Caco-2 (cell line): Measurements from ENCODE around the gene CMKLR1. TPM values are rescaled to one million over a fixed set of nuclear protein-coding genes. Genes with fewer than 3 reads are reported as not detected.

Experiments used
- BruUV-seq: library from RNA; stranded (reverse); fragments of 400-500 nt; replicated peaks from 2 replicates; lab custom pipeline; 2021; lab: Mats Ljungman, UMichigan
- CTCF ChIA-PET: fragments of 300-600 bp; sonication (Branson Sonifier 250); formaldehyde crosslinking; loops from one replicate; lab custom pipeline; 2022; ENCODE audit warnings: antibody characterized with exemption; lab: Charles Lee
- POLR2A ChIA-PET: fragments of 300-600 bp; sonication (Branson Sonifier 250); formaldehyde crosslinking; loops from one replicate; lab custom pipeline; 2022; ENCODE audit warnings: antibody characterized with exemption; lab: Charles Lee
- DNase-seq, 2 experiments: peaks; one replicate each; pipeline versions ENCODE4 v3.0.0 to v3.0.0-alpha.2; 2020 to 2022
- H3K27me3 ChIP-seq: replicated peaks from 2 replicates; pipeline ENCODE4 v1.6.0; 2011; ENCODE audit warnings: low read length; ENCODE audit not compliant: control insufficient read depth, insufficient read depth
- H3K36me3 ChIP-seq: 2 replicates; pipeline ENCODE4 v1.5.1; 2011; ENCODE audit warnings: low read length; ENCODE audit not compliant: control insufficient read depth, insufficient read depth
- H3K4me1 ChIP-seq: fragments of 250-450 bp; sonication (Bioruptor Pico); 2 replicates; pipeline ENCODE4 v1.5.1; 2020; ENCODE audit warnings: mild to moderate bottlenecking
- H3K4me3 ChIP-seq: 2 replicates; pipeline ENCODE4 v1.5.1; 2011; ENCODE audit warnings: low read depth, mild to moderate bottlenecking, control low read depth, low read length
- H3K9me3 ChIP-seq: fragments of 250-450 bp; sonication (Bioruptor Pico); 2 replicates; pipeline ENCODE4 v1.5.1; 2020; ENCODE audit warnings: mild to moderate bottlenecking, moderate library complexity
- H3K27ac Mint-ChIP-seq: one replicate; pipeline ENCODE4 v1.8.0; 2022; ENCODE audit warnings: mixed read lengths; ENCODE audit not compliant: unreplicated experiment
- H3K27me3 Mint-ChIP-seq: one replicate; pipeline ENCODE4 v1.8.0; 2022; ENCODE audit warnings: mixed read lengths; ENCODE audit not compliant: insufficient read depth, unreplicated experiment
- H3K36me3 Mint-ChIP-seq: one replicate; pipeline ENCODE4 v1.8.0; 2022; ENCODE audit warnings: mild to moderate bottlenecking, mixed read lengths; ENCODE audit not compliant: insufficient read depth, unreplicated experiment
- H3K4me1 Mint-ChIP-seq: one replicate; pipeline ENCODE4 v1.8.0; 2022; ENCODE audit warnings: low read depth, mixed read lengths; ENCODE audit not compliant: unreplicated experiment
- H3K4me3 Mint-ChIP-seq: one replicate; pipeline ENCODE4 v1.8.0; 2022; ENCODE audit warnings: mild to moderate bottlenecking, moderate library complexity, mixed read lengths; ENCODE audit not compliant: unreplicated experiment
- H3K9me3 Mint-ChIP-seq: one replicate; pipeline ENCODE4 v1.8.0; 2022; ENCODE audit warnings: mixed read lengths; ENCODE audit not compliant: unreplicated experiment
- CTCF ChIP-seq, 2 experiments: fragments of 200-600 bp in 1 of 2; IDR thresholded peaks; 1 replicate in 1 of 2; 2 replicates in 1 of 2; pipeline versions ENCODE4 v1.5.1 to v1.8.0; 2011 to 2022; ENCODE audit warnings: antibody characterized with exemption in 1 of 2, control low read depth in 1 of 2, inconsistent platforms in 1 of 2, low read depth in 1 of 2, low read length in 1 of 2, mild to moderate bottlenecking in 1 of 2, moderate library complexity in 1 of 2; ENCODE audit not compliant: insufficient read depth in 1 of 2, severe bottlenecking in 1 of 2, unreplicated experiment in 1 of 2
- intact Hi-C: fragments of 100-400 bp; cut with micrococcal nuclease; formaldehyde crosslinking; loops from one replicate; pipeline ENCODE4 v1.10.0; 2022; ENCODE audit not compliant: unreplicated experiment
- total RNA-seq: library from RNA; stranded (reverse); gene quantifications from 2 replicates; pipeline ENCODE4 v1.2.3, GENCODE V29; 2022

Gene CMKLR1
- total RNA-seq, 1 experiment from 2014 or later = not detected

GRCh38 chr12:108333898-108334699, 5.0 kb downstream of the CMKLR1 start:
- intact Hi-C loops = no loop called here
- Histone ChIP-seq H3K4me1 (no peaks in the 10 kb centered on the region), H3K36me3 (no peaks in the 10 kb centered on the region), H3K9me3 (no peaks in the 10 kb centered on the region), H3K4me3 (no peak overlapping the region), H3K27me3 (no peaks in the 10 kb centered on the region; the same call in 1 of the 2 replicates)
- BruUV-seq = no TSS peak
- Mint-ChIP-seq H3K36me3 (no peaks in the 10 kb centered on the region), H3K27me3 (peaks cover 5% of the 10 kb centered on the region), H3K27ac (no peak overlapping the region), H3K4me1 (no peaks in the 10 kb centered on the region), H3K4me3 (no peak overlapping the region), H3K9me3 (no peaks in the 10 kb centered on the region)
- CTCF ChIA-PET = no interaction called here
- TF ChIP-seq CTCF (IDR thresholded peaks at IDR 0.05; ENCODE audit: insufficient read depth in 1 of 2, low read depth in 1 of 2, low read length in 1 of 2, severe bottlenecking in 1 of 2, unreplicated experiment in 1 of 2) = no peak
- POLR2A ChIA-PET = no interaction called here
- DNase-seq = no peak

- Mint-ChIP-seq H3K9me3 (no peaks in the 10 kb centered on the region), H3K4me1 (no peaks in the 10 kb centered on the region), H3K36me3 (no peaks in the 10 kb centered on the region), H3K4me3 (no peak overlapping the region), H3K27me3 (no peaks in the 10 kb centered on the region), H3K27ac (no peak overlapping the region)
- no peak overlapping the region for H3K4me3 ChIP-seq
- H3K9me3 ChIP-seq = no peaks in the 10 kb centered on the region
- POLR2A ChIA-PET = no interaction called here
- no peaks in the 10 kb centered on the region for H3K36me3 ChIP-seq
- TF ChIP-seq CTCF (IDR thresholded peaks at IDR 0.05; ENCODE audit: insufficient read depth in 1 of 2, low read depth in 1 of 2, low read length in 1 of 2, severe bottlenecking in 1 of 2, unreplicated experiment in 1 of 2) = no peak
- intact Hi-C loops = no loop called here
- no peaks in the 10 kb centered on the region; the same call in 1 of the 2 replicates for H3K27me3 ChIP-seq
- no peaks in the 10 kb centered on the region for H3K4me1 ChIP-seq
- CTCF ChIA-PET = no interaction called here
- no peak for DNase-seq
- no TSS peak for BruUV-seq
Measured at GRCh38 chr12:108332791-108333382, 6.2 kb downstream of the CMKLR1 start.

GRCh38 chr12:108328420-108328819, 10.7 kb downstream of the CMKLR1 start:
- Histone ChIP-seq H3K4me3 (no peak overlapping the region), H3K4me1 (no peaks in the 10 kb centered on the region), H3K36me3 (no peaks in the 10 kb centered on the region), H3K9me3 (no peaks in the 10 kb centered on the region), H3K27me3 (no peaks in the 10 kb centered on the region; the same call in 1 of the 2 replicates)
- no peak for DNase-seq
- H3K36me3 Mint-ChIP-seq = no peaks in the 10 kb centered on the region
- no peak overlapping the region for H3K4me3 Mint-ChIP-seq
- H3K9me3 Mint-ChIP-seq = no peaks in the 10 kb centered on the region
- no peaks in the 10 kb centered on the region for H3K27me3 Mint-ChIP-seq
- ChIA-PET POLR2A (no interaction called here), CTCF (no interaction called here)
- intact Hi-C loops = no loop called here
- BruUV-seq = no TSS peak
- no peaks in the 10 kb centered on the region for H3K4me1 Mint-ChIP-seq
- no peak overlapping the region for H3K27ac Mint-ChIP-seq
- no peak for TF ChIP-seq CTCF (IDR thresholded peaks at IDR 0.05; ENCODE audit: insufficient read depth in 1 of 2, low read depth in 1 of 2, low read length in 1 of 2, severe bottlenecking in 1 of 2, unreplicated experiment in 1 of 2)
